Activated T-cell treated with anti-CD3 and anti-CD28 coated beads, Interleukin-2, amount 50 U/mL, for 48 hours (primary cell): ENCODE results near the gene C11orf91.
"Not testable (repeated sequence)": the region's sequence is repeated elsewhere in the genome, so short reads cannot be mapped to it uniquely, and the experiment has no call there.

Experiments
- DNase-seq, 2 experiments: peaks; one replicate each; pipeline ENCODE4 v3.0.0-alpha.2; 2020

Gene C11orf91

DNA sequence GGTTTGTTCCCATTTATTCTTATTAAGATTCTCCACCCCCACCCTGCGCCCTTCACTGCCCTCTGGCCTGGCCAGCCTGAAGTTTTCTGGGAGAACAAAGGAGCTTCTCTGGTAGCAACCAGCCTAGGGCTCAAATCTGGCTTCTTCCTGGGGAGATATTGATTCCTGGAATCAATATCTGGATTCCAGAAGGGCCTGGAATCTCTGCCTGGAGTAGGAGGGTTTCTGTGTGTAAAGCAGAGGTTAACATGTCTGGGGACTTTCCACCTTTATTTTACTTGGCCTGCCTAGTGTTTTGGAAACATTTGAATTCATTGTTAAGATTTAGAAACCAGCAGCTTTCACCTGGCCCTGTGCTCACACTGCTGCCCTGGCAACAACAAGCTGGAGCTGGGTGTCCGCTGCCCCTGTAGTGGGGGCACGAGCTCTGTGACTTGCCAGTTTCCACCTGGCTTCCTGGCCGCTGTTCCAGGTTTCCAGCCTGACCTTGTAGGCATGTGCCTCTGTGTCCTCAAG is 5.5 kb downstream of the C11orf91 start:
- DNase-seq, result no peak

DNA sequence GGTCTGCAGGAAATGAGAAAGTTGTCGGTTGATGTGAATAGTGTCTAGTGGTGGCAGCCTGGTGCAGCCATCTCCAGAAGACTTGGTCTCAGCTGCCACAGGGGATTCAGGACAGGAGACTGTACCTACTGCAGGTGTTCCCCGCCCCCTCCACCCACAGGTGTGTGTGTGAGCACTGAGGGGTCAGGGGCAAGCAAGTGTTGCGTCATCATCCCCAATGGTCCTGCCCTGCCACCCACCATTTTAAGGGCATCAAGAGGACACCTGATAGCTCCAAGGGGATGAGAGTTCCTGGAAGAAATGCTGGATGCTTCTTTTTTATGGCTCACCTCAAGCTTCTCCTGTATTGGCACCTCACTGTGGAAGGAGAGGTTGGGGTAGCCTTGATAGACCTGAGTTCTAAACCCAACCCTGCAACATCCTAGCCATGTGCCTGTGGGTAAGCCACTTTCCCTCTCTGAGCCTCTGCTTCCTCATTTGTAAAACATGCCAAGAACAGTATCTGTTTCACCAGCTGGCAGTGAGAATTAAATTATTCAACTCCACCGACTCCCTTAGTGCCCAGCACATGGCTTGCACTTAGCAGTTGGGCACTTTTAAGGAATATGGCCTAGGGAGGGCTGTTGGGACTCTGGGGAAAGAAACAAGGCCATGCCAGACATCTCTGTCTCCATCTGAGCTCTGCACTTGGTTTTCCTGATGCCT is 6.1 kb downstream of the C11orf91 start:
- DNase-seq, result no peak

DNA sequence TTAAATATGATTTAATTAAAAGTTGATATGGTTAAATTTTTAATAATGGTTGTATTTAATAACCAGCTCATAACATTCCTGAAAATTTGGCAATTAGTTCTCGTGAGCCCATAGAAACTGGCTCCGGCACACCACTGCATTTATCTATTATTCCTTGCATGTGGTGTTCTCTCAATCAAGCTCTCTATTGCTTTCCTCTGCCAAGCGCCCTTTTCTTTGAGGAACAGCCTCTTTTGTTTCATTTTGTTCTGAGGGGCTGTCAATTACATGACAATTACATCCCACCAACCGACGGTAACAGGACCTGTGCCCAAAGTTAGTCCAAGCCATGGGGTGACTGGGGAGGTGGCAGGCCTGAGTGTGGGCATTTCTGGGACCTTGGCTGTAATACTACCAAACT is 8.1 kb downstream of the C11orf91 start:
- no peak for DNase-seq

DNA sequence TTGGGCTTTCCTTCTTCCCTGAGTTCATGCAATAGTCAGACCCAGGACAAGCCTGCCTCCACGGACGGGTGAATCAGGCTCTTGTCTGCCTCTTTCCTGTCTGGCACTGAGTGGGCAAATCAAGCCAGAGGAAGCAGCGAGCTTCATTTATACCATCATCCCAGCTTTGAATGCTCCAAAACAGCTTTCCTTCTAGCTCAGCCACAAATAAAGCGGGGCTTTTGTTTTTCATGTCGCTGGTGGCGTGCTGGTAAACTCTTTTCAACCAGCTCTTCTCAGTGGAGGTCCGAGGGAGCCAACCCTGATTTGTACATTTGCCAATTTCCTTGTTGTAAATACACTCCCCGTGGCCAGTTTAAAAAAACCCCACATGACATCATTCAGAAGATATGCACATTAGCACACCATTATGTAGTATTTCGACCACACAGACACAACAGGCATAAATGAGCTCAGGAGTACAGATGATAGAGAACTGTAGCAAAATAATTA is 8.6 kb downstream of the C11orf91 start:
- no peak for DNase-seq

DNA sequence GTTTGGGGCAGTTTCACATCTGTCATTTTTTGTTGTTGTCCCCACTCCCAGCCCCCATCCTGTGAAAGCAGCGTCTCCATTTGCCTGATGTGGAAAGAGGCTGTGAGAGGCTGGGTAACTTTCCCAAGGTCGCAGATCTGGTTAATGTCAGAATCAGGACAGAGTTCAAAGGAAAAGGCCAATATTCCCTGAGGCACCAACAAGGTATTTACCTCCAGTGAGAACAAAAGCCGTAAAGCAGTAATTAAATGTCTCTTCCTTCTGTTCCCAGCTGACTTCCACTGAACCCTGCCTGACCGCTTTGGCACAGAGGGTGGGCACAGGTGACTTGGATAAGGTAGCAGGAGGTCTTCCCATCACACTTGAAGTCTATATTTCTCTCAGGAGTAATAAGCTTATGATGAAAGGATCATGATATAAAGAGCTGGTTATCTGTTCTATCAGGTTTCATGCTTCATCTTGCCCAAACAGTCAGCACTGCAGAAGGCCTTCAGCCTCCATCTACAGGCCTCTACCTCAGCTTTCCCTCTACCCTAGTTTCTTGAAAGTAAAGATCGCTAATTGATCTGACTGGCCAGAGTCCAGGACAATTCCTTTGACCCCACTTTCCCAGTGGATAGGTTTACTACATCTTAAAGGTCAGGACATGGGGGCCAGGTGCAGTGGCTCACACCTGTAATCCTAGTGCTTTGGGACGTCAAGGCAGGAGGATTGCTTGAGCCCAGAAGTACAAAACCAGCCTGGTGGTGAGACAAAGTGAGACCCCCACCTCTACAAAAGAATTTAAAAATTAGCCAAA is 9.4 kb downstream of the C11orf91 start:
- no peak for DNase-seq

DNA sequence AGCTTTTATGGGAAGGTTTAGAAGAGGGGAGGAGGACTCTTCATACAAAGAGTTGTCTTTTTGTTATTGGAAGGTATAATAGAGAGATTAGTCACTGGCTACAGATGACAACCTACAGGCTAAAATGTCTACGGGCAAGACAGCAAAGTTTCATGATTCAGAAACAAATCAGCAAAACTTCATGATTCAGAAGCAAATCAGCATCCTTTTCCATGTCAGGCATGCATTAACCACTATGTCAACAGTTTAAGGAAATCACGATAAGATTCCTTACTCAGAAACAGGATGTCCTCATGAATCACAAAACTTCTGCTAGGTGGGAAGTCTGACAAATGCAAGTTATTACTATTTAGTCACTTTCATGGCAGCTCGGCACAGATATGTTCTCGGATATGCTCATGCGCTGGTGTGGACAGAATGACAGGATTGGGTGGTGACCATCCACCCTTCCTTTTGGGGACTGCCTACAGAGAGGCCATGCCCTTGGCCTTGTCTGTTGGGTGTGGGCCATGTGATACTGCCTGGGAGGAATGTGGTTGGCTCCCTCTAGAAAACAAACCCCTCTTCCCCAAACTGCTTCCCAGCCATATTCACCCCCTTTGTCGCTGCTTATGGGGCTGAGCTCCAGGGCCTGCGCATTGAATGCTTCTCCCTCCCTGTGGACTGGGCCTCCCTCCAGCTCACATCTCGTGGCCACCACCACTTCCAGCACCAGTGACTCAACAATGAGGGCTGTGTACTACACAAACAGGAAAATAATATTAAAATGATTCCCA is 10.1 kb downstream of the C11orf91 start:
- DNase-seq, result peak in 1 of 2 experiments; percentile 44

DNA sequence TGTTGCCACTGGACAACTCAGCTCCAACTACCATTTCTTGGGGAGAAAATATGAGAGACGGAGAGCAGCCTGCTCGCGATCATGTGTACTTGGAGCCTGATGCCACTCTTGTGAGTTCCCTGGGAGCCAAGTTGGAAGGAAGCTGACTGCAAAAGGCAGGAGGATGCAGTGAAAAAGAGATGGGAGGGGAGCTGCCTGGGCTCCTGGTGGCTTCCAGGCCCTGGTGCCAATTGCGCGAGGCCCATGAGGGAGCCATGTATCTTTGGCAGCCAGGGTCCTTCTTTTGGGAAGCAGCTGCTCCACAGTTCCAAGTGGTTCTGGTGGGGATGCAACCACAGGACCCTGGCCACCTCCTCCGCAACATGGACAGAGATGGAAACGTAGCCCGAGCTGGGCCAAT is 11.1 kb downstream of the C11orf91 start:
- DNase-seq, result no peak

DNA sequence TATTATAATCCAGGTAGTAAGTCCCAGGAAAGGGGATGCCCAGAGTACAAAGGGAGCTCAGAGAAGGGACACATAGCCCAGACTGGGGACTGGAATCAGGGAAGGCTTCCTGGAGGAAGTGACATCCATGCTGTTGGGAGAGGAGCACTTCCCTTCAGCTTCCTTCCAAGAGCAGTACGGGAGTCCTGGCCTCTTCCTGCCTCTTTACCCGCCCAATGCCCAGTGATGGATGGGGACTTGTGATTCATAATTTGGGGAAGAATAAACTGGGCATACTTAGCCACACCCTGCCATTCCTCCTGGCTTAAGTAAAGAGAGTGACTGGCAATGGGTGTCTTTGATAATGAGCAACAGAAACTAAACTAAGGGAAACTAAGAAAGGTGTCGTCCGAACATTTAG is 11.5 kb downstream of the C11orf91 start:
- DNase-seq, result no peak

DNA sequence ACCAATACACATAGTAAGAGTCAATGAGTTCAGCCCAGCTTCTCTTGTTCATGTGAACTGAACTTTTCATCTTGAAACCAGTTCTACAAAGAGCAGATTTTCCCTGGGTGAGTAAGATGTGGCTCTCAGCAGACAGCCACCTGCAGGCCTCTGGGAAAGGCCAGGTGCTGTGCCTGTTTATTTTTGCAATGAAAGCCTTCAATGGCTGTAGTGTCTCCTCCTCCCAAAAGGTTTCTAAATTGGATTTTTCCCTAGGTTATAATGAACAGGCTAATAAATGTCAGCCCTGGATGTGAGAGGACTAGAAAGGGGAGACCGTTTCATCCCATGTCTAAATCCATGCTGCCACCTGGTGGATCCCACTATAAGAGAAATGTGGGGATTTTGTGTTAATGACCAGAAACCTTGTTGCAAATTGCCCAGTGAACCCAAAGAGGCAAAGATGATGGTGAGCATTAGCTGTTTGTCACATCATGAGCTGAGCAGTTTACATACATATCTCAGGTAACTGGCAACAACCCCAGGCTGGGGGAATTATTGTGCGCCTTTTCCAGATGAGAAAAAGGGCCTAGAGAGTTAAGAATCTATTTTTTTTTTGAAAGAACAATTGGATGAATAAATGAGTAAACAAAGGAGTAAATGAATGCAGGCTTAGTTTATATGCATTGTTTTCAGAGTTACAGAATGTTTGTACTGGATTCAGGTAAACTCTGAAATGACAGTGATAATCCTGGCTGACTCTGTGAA is 12.7 kb downstream of the C11orf91 start:
- DNase-seq, result peak in 1 of 2 experiments; percentile 33

DNA sequence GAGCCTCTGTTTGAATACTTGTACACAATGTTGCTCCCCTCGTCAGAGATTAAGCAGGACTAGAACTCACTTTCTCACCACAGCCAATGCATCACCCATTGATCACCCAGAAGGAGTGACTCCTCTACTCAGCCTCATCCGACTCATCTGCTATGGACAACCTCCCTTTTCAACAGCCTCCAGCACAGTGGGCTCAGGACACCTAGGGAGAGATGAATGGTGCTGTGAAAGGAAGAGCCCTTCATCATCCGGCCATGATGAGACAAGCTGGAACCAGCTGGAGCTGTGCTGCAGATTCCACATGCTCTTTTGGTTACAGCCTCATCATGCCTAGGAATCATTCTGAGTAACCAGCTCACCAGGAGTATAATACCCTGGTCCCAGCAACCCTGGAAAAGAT is 15.5 kb downstream of the C11orf91 start:
- DNase-seq, result no peak

DNA sequence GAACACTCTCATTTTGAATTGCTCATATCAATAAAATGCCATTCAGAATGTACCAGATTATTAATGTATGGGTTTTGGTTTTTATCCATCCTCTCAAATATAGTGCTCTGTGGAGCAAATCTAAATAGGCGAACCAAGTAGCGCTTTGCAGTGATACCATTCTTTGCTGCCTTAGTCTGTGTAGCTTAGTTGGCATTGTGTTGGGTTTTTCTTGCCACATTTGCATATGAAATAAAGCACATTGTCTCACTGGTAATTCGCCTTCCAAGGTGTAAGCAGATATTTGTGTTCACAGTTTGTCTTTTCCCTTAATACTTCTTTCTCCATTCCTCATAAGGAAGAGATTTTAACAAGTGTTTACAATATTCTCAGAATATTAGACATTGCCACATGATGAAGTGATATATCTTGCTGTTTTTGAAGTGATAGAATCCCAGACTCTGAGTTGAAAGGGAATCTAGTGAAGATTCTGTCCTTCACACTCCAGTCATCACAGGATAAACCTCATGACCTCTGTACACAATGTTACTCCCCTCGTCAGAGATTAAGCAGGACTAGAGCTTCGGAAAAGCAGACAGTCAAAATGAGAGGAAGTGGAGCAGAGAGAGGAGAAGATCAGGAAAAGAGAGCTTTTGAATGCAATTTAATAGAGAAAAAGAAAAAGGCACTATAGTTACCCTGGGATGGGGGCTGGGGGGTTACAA is 16.5 kb downstream of the C11orf91 start:
- no peak for DNase-seq

DNA sequence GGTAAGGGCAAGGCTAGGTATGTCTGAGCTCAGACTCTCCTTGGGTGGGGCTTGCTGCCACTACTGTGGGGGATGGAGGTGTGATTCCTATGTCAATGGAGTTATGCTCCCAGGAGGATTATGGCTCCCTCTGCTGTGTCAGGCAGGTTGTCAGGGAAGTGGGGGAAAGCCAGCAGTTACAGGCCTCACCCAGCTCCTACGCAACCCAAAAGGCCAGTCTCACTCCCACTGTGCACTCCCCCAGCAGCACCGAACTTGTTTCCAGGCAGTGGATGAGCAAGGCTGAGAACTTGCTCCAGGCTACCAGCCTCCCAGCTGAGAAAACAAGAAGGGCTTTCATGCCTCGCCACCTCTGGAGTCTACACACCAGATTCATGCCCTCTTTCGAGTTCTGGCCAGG is 18.2 kb downstream of the C11orf91 start:
- DNase-seq, result peak in 1 of 2 experiments; percentile 4

DNA sequence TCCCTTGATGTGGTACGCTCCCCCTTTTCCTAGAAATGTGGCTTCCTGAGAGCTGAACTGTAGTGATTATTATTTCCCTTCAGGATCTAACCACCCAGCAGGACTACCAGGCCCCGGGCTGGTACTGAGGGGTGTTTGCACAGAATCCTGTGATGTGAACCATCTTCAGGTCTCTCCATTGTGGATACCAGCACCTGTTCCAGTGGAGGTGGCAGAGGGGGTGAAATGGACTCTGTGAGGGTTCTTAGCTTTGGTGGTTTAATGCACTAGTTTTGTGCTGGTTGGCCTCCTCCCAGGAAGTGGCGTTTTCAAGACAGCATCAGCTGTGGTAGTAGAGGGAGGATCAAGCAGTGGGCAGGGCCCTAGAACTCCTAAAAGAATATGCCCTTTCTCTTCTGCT is 18.6 kb downstream of the C11orf91 start:
- DNase-seq, result no peak

DNA sequence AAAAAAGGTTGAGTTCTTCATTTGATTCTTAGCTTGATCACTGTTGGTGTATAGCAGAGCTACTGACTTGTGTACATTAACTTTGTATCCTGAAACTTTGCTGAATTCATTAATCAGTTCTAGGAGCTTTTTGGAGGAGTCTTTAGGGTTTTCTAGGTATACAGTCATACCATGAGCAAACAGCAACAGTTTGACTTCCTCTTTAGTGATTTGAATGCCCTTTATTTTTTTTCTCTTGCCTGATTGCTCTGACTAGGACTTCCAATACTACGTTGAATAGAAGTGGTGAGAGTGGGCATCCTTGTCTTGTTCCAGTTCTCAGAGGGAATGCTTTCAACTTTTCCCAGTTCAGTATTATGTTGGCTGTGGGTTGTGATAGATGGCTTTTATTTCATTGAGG is 22.0 kb downstream of the C11orf91 start:
- not testable (repeated sequence) for DNase-seq

DNA sequence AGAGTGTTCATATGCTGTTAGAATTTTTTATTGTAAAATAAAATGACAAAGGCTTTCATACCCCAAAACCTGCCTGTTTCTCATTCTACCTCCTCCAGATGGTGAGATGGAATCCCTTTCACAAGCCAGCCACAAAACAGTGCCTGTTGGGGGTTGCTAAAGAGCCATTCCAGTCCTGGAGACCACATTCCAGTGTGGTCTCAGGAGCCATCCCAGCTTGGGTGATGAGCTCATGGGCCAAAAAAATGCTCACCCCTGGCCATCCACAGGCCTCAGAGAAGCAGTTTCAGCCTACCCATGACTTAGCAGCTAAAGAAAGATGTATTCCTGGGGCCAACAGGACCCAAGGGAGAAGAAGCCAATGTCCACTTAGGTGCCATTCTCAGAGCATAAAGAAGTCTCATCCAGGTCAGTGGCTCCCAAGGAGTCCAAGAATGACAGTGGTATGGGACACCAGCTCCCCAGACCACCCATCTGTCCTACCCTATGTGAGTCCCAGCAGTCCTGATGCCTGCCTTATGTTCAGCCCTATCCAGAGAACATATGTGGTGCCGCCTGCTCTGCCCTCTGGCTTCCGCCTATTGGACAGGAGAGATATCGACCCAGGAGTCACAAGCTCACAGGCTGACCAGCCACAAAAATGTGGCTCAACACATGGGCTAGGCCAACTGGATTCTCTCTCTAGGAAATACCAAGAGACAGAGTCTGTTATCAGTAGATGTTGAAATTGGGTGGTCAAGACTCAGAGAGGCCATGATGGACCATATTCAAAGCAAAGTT is 26.4 kb downstream of the C11orf91 start:
- DNase-seq, result peak in 1 of 2 experiments; percentile 4

DNA sequence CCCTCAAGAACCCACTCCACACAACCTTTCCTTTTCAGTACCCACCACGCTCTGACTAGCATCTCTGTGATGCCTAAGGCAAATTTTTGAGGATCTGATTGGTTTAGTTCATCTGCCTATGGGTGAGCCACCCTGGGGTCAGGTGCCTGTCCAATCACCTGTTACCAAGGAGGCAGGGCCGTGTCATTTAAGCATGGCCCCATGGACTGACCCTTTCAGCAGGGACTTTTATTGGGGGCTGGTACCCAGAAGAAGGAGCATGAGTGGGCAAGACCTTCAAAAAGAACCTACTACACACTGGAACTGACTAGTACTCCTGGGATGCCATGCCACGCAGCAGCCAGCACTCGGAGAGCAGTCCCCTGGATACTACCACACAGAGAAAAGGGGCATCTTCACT is 28.4 kb downstream of the C11orf91 start:
- DNase-seq, result no peak

DNA sequence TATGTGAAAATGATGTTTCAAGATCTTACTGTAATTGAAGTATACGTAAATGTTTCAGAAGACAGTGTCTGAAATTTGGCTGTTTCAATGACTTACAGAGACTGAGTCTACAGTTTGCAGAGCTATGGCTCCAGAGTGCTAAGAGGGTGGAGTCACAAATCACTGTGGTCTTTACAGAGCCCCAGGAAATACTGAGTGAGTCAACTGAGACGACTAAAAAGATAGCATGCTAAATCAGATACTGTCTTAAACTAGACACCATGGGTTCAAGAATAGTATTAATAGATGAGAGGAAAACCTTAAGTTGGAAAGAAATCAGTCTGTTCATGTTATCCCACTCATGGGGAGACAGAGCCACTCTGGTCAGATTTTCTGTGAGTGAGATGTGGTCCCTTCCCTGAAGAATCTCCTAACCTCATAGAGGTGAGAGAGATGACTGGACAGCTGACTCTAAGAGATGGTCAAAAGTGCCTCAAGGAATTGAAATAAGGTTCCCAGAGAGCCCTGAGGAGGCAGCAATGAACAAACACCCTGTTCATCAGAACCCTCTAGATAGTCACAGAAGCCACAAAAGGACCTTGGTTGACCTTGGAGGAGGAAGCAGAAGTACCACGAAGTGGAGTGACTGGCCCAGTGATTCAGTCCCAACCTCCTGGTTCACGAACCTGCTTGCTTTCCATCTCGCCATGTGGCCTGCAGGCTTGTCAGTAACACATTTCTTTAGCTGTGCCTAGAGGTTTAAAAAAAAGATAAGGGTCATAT is 30.2 kb downstream of the C11orf91 start:
- peak in 1 of 2 experiments; percentile 36 for DNase-seq

DNA sequence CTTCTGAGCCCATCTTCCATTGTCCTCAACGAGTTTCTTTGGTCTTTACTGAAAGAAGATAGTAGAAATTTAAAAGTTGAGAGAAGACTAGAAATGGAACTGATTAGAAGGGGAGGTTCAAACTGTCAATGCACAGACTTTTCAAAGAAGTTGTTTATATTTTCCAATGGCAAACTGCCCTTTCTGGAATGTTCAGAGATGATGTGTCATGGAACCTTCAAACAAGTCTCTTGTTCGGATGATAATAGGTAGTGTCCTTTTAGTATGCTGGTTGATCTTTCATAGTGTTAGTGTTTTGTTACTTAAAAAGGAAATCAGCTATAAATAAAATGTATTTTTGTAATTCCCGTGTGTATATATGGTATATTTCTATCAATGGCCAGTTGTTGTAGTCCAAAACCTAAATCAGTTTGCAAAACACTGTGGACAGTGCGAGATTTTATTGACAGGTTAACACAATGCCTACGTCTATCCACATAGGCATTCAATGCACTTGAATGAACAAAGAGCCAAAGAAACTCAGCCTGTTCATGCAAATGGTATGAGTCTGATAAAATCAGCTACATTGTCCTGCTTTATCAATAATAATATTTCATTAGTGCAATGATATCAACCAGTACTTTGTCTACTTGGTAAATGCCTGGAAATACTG is 30.9 kb downstream of the C11orf91 start:
- no peak for DNase-seq

DNA sequence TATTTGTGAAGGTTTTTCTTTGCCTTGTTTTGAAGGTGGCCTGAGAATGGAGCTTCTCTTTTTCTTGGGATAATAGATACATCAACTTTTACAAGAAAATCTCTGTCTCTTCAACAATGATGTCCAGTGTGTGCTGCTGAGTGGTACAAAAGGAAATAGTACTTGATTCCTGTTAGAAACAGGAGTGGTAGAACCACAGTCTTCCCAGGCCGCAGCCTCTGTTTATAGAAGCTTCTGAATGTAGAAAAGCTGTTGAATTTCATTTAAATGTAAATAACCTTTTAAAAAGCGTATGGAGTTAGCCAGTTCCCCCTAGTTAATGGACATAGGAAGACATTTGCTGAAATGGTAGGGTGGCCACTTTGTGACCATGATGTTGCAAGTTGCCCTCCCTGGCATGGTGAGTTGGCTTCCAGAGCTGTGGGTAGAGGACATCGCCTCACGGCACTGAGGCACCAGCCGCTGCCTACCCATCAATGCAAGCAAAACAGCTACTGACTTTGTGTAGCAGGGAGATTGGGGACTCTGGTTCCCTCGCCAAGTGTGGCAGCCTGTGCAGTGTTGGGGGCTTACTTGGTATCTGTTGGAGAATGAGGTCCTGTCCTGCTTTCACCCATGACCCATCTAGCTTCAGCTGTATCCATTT is 31.6 kb downstream of the C11orf91 start:
- no peak for DNase-seq
